Stimulated activated CD8-positive, alpha-beta memory T cell treated with anti-CD3 and anti-CD28 coated beads, Interleukin-12 subunit alpha, Interleukin-12 subunit beta, amount 100 ng/mL, for 1 hour (primary cell): ENCODE measurements around the gene ARHGEF1.

Experiments
- DNase-seq: peaks from one replicate; pipeline ENCODE4 v3.0.0-alpha.2; 2020; ENCODE audit warnings: low read depth

The ARHGEF1 gene

DNA sequence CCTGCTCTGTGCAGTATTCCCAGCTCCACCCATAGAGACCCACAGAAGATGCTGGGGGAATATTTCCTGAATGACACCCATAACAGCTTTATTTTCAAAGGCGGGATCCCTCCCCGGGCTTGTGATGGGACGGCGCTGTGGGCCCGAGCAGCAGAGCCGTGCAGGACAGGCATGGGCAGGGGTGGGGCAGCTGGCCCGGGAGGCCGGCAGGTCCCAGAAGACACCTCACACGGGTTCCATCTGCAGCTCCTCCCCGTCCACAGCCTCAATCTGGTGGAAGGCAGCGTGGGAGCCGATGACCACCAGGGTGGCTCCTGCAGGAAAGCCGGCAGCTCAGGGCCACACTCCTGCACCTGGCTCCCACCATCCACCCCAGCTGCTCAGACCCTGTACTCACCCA is 73.6 kb downstream of the ARHGEF1 start:
- DNase-seq = no peak
